Stomach (tissue), 9 donors: ENCODE data around the gene PERCC1. TPM values are rescaled to one million over a fixed set of nuclear protein-coding genes. Genes with fewer than 3 reads are reported as not detected.
"Not testable (repeated sequence)": the region's sequence is repeated elsewhere in the genome, so short reads cannot be mapped to it uniquely, and the experiment has no call there.

Experiments
- DNase-seq, 2 donors: peaks; one replicate each; pipeline versions ENCODE4 v3.0.0 to v3.0.0-alpha.2; 2013 to 2019
- H3K27ac ChIP-seq, 5 donors: fragments of 200-600 bp in 4 of 5; sonication (generic) in 4 of 5; one replicate each; pipeline ENCODE4 v1.5.1; 2013 to 2019; ENCODE audit warnings: mild to moderate bottlenecking in 1 of 5, moderate library complexity in 1 of 5
- H3K27me3 ChIP-seq, 3 donors: fragments of 200-600 bp; sonication (generic); one replicate each; pipeline ENCODE4 v1.5.1; 2017 to 2019; ENCODE audit warnings: mixed run types in 1 of 3
- H3K36me3 ChIP-seq, 4 donors: fragments of 200-600 bp; sonication (generic); 1 replicate in 3 of 4; 2 replicates in 1 of 4; pipeline ENCODE4 v1.5.1; 2016 to 2019
- H3K4me1 ChIP-seq, 4 donors: fragments of 200-600 bp; sonication (generic); one replicate each; pipeline ENCODE4 v1.5.1; 2016 to 2019
- H3K4me3 ChIP-seq, 4 donors: fragments of 200-600 bp; sonication (generic) in 3 of 4; one replicate each; pipeline ENCODE4 v1.5.1; 2016 to 2019; ENCODE audit warnings: mild to moderate bottlenecking in 1 of 4
- H3K9me3 ChIP-seq, 4 donors: fragments of 200-600 bp; sonication (generic); one replicate each; pipeline ENCODE4 v1.5.1; 2016 to 2019
- CTCF ChIP-seq, 7 experiments: fragments of 450-650 bp in 4 of 7; fragments of 200-600 bp in 3 of 7; sonication (generic) in 3 of 7; IDR thresholded peaks; one replicate each; pipeline ENCODE4 v1.5.1; 2016 to 2019; ENCODE audit warnings: antibody characterized with exemption in 7 of 7, control low read depth in 2 of 7, mild to moderate bottlenecking in 1 of 7
- EP300 ChIP-seq: sonication (generic); formaldehyde crosslinking; IDR thresholded peaks from one replicate; pipeline ENCODE4 v1.6.1; 2017; ENCODE audit warnings: antibody characterized with exemption
- POLR2A ChIP-seq, 4 donors: fragments of 450-650 bp; IDR thresholded peaks; one replicate each; pipeline ENCODE4 v1.6.1; 2016; ENCODE audit warnings: antibody characterized with exemption in 4 of 4, control low read depth in 2 of 4, mild to moderate bottlenecking in 1 of 4, moderate library complexity in 1 of 4
- POLR2AphosphoS5 ChIP-seq, 3 donors: sonication (generic); formaldehyde crosslinking; IDR thresholded peaks; one replicate each; pipeline ENCODE4 v1.6.1; 2016; ENCODE audit warnings: antibody characterized with exemption in 3 of 3
- WGBS, 5 donors: extraction: QIAGEN DNeasy Blood & Tissue Kit in 3 of 5; methylation state at CpG; one replicate each; pipeline versions ENCODE4 v1.1.5 to v1.1.7; 2013 to 2018; 5-methylcytosine and 5-hydroxymethylcytosine counted together
- intact Hi-C: fragments of 100-400 bp; cut with DNase I; formaldehyde crosslinking; loops from one replicate; pipeline ENCODE4 v1.15.1; 2023; ENCODE audit warnings: low total_unique reads
- polyA plus RNA-seq, 3 donors: library from polyadenylated mRNA; stranded (reverse); fragments of 200-250 nt; gene quantifications; one replicate each; pipeline ENCODE4 v1.2.3, GENCODE V29; 2013
- total RNA-seq, 5 donors: library from RNA; depleted of rRNA; stranded (reverse); fragments of >200 nt; gene quantifications; one replicate each; pipeline versions ENCODE4 v1.1.0 to v1.2.3, GENCODE V29; 2014 to 2016
- donor health status: healthy with polysubstance abuse.
- donor health status: Bipolar disorder and iron deficiency.
- donor health status: healthy.

PERCC1 gene
- total and polyA plus RNA-seq, 8 donors: 2.0 to 21.4 (median 3.3) TPM; not detected in 5

GRCh38 chr16:1437606-1438005, 6.7 kb downstream of the PERCC1 start:
- DNase-seq: no peak
- Histone ChIP-seq H3K4me1 (peaks cover 0 to 4% (median 0%) of the 10 kb centered on the region in 4 donors), H3K27ac (no peak overlapping the region), H3K9me3 (no peaks in the 10 kb centered on the region), H3K27me3 (peaks cover 0 to 18% (median 0%) of the 10 kb centered on the region in 3 donors), H3K36me3 (no peaks in the 10 kb centered on the region), H3K4me3 (no peak overlapping the region)
- no peak for TF ChIP-seq POLR2A (IDR thresholded peaks at IDR 0.05)
- 76 to 89% (median 78%) methylated on average over 12 to 22 of the region's 22 CpGs for WGBS, 5 donors
- intact Hi-C loops: no loop called here

- no peak overlapping the region for H3K27ac ChIP-seq
- DNase-seq: no peak
- no peak overlapping the region for H3K4me3 ChIP-seq
- H3K9me3 ChIP-seq: no peaks in the 10 kb centered on the region
- peaks cover 0 to 4% (median 0%) of the 10 kb centered on the region in 4 donors for H3K4me1 ChIP-seq
- 56 to 70% (median 60%) methylated on average over 1 to 35 of the region's 35 CpGs for WGBS, 5 donors
- no peak for TF ChIP-seq EP300
- no peak for TF ChIP-seq CTCF (IDR thresholded peaks at IDR 0.05)
- TF ChIP-seq POLR2A (IDR thresholded peaks at IDR 0.05): no peak
- no peak for TF ChIP-seq POLR2AphosphoS5 (IDR thresholded peaks at IDR 0.05)
- intact Hi-C loops: no loop called here
- no peaks in the 10 kb centered on the region for H3K36me3 ChIP-seq
- H3K27me3 ChIP-seq: peaks cover 0 to 10% (median 0%) of the 10 kb centered on the region in 3 donors
These were observed 7.6 kb downstream of the PERCC1 start for GRCh38 chr16:1438229-1439057.

GRCh38 chr16:1439058-1439698, 8.3 kb downstream of the PERCC1 start:
- no peak for DNase-seq
- Histone ChIP-seq H3K4me1 (peaks cover 0 to 4% (median 0%) of the 10 kb centered on the region in 4 donors), H3K4me3 (no peak overlapping the region), H3K9me3 (no peaks in the 10 kb centered on the region), H3K27ac (no peak overlapping the region), H3K27me3 (peaks cover 0 to 3% (median 0%) of the 10 kb centered on the region in 3 donors), H3K36me3 (no peaks in the 10 kb centered on the region)
- 73 to 95% (median 81%) methylated on average over 17 to 27 of the region's 27 CpGs for WGBS, 5 donors
- TF ChIP-seq POLR2AphosphoS5 (IDR thresholded peaks at IDR 0.05) (no peak), EP300 (no peak), POLR2A (IDR thresholded peaks at IDR 0.05) (no peak)
- intact Hi-C loops: no loop called here

- 77 to 90% (median 86%) methylated on average over 4 of the region's 4 CpGs for WGBS, 5 donors
- H3K27me3 ChIP-seq, intact Hi-C loops: not testable (repeated sequence)
These were observed 8.8 kb downstream of the PERCC1 start for GRCh38 chr16:1439699-1440074.

GRCh38 chr16:1441391-1441829, 10.5 kb downstream of the PERCC1 start:
- TF ChIP-seq CTCF (IDR thresholded peaks at IDR 0.05): no peak
- no peak for TF ChIP-seq EP300
- no peak for TF ChIP-seq POLR2AphosphoS5 (IDR thresholded peaks at IDR 0.05)
- TF ChIP-seq POLR2A (IDR thresholded peaks at IDR 0.05): no peak
- peaks cover 8 to 15% (median 14%) of the 10 kb centered on the region in 4 donors for H3K36me3 ChIP-seq
- H3K4me1 ChIP-seq: peaks cover 0 to 4% (median 0%) of the 10 kb centered on the region in 4 donors
- H3K4me3 ChIP-seq: no peak overlapping the region
- intact Hi-C loops: no loop called here
- H3K27ac ChIP-seq: no peak overlapping the region
- DNase-seq: no peak
- H3K9me3 ChIP-seq: no peaks in the 10 kb centered on the region
- H3K27me3 ChIP-seq: no peaks in the 10 kb centered on the region
- 65 to 77% (median 69%) methylated on average over 12 to 22 of the region's 22 CpGs for WGBS, 5 donors

More at GRCh38 chr16:1439699-1440074, 8.8 kb downstream of the PERCC1 start:
- DNase-seq, H3K27ac ChIP-seq, H3K4me3 ChIP-seq, H3K9me3 ChIP-seq, H3K36me3 ChIP-seq, H3K4me1 ChIP-seq: not testable (repeated sequence)
